ENCODE results near the gene TBC1D25.
A peak's percentile ranks its signal among the peaks of the same experiment; 100 is the strongest.
"Not testable (repeated sequence)": the region's sequence is repeated elsewhere in the genome, so short reads cannot be mapped to it uniquely, and the experiment has no call there.

Gene TBC1D25

GRCh38 chrX:48533165-48533564 is 6.3 kb upstream of the TBC1D25 start:
- no peak for TF ChIP-seq CTCF (IDR thresholded peaks at IDR 0.05; ENCODE audit: low read depth, low read length, missing control alignments)
- H3K4me3 ChIP-seq (ENCODE audit: low read depth, low read length): no peak overlapping the region
- DNase-seq (ENCODE audit: low read depth): no peak

GRCh38 chrX:48538641-48539344 is 721 bp upstream of the TBC1D25 start:
- H3K4me3 ChIP-seq (ENCODE audit: low read depth, low read length): no peak overlapping the region; the same call in 1 of the 2 replicates
- DNase-seq (ENCODE audit: low read depth): no peak
- TF ChIP-seq CTCF (IDR thresholded peaks at IDR 0.05; ENCODE audit: low read depth, low read length, missing control alignments): no peak

- DNase-seq (ENCODE audit: low read depth): peak; percentile 26
- peak overlapping the region; percentile 60 for H3K4me3 ChIP-seq (ENCODE audit: low read depth, low read length)
- no peak for TF ChIP-seq CTCF (IDR thresholded peaks at IDR 0.05; ENCODE audit: low read depth, low read length, missing control alignments)
Observed at GRCh38 chrX:48540028-48540375, 488 bp downstream of the TBC1D25 start.

GRCh38 chrX:48540480-48540879 is 966 bp downstream of the TBC1D25 start:
- peak overlapping the region; percentile 60 for H3K4me3 ChIP-seq (ENCODE audit: low read depth, low read length)
- TF ChIP-seq CTCF (IDR thresholded peaks at IDR 0.05; ENCODE audit: low read depth, low read length, missing control alignments): no peak

GRCh38 chrX:48541140-48541814 is 1.8 kb downstream of the TBC1D25 start:
- peak; percentile 37 for DNase-seq (ENCODE audit: low read depth)
- TF ChIP-seq CTCF (IDR thresholded peaks at IDR 0.05; ENCODE audit: low read depth, low read length, missing control alignments): no peak
- peak overlapping the region; percentile 60; the same call in 1 of the 2 replicates for H3K4me3 ChIP-seq (ENCODE audit: low read depth, low read length)

More at GRCh38 chrX:48540480-48540879, 966 bp downstream of the TBC1D25 start:
- DNase-seq (ENCODE audit: low read depth): no peak

- DNase-seq (ENCODE audit: low read depth): no peak
- TF ChIP-seq CTCF (IDR thresholded peaks at IDR 0.05; ENCODE audit: low read depth, low read length, missing control alignments): no peak
Observed at GRCh38 chrX:48548871-48549270, 9.4 kb downstream of the TBC1D25 start.

GRCh38 chrX:48555731-48556325 is 16.3 kb downstream of the TBC1D25 start:
- not testable (repeated sequence) for H3K4me3 ChIP-seq (ENCODE audit: low read depth, low read length); DNase-seq (ENCODE audit: low read depth)

More at GRCh38 chrX:48548871-48549270, 9.4 kb downstream of the TBC1D25 start:
- H3K4me3 ChIP-seq (ENCODE audit: low read depth, low read length): no peak overlapping the region
